SK-N-SH treated with all-trans-retinoic acid at 6 μM for 48 hours (cell line): ENCODE measurements around the gene L2HGDH.

Experiments used
- ARNTL ChIP-seq: fragments of 450-650 bp; formaldehyde crosslinking; IDR thresholded peaks from 2 replicates; pipeline ENCODE4 v1.5.0; 2020; ENCODE audit warnings: low read depth, mild to moderate bottlenecking, moderate library complexity, borderline replicate concordance
- ESRRG ChIP-seq: fragments of 250-450 bp; sonication (Bioruptor Pico); IDR thresholded peaks from 2 replicates; pipeline ENCODE4 v1.6.1; 2021; ENCODE audit warnings: mild to moderate bottlenecking
- ISL1 ChIP-seq: fragments of 250-450 bp; sonication (Bioruptor Pico); IDR thresholded peaks from 2 replicates; pipeline ENCODE4 v2.1.2; 2022; ENCODE audit warnings: mild to moderate bottlenecking, moderate library complexity
- OSR1 ChIP-seq: fragments of 250-450 bp; sonication (Bioruptor Pico); IDR thresholded peaks from 2 replicates; pipeline ENCODE4 v1.8.0; 2022; ENCODE audit warnings: moderate library complexity, mild to moderate bottlenecking, inconsistent platforms
- PPARA ChIP-seq: fragments of 250-450 bp; sonication (Bioruptor Pico); IDR thresholded peaks from 2 replicates; pipeline ENCODE4 v1.5.0; 2020; ENCODE audit warnings: mild to moderate bottlenecking, borderline replicate concordance
- RARB ChIP-seq: fragments of 250-450 bp; sonication (Bioruptor Pico); IDR thresholded peaks from 2 replicates; pipeline ENCODE4 v1.8.0; 2021; ENCODE audit warnings: mild to moderate bottlenecking, moderate library complexity
- SNAI2 ChIP-seq: fragments of 250-450 bp; sonication (Bioruptor Pico); IDR thresholded peaks from 2 replicates; pipeline ENCODE4 v1.5.0; 2020; ENCODE audit warnings: mild to moderate bottlenecking, moderate library complexity
- TCF4 ChIP-seq: fragments of 250-450 bp; sonication (Bioruptor Pico); IDR thresholded peaks from 2 replicates; pipeline ENCODE4 v1.8.0; 2021; ENCODE audit warnings: mild to moderate bottlenecking, moderate library complexity, borderline replicate concordance
- TOX ChIP-seq: fragments of 250-450 bp; sonication (Bioruptor Pico); IDR thresholded peaks from 2 replicates; pipeline ENCODE4 v1.8.0; 2021; ENCODE audit warnings: mild to moderate bottlenecking, moderate library complexity, borderline replicate concordance
- ZFP3 ChIP-seq: fragments of 250-450 bp; sonication (Bioruptor Pico); IDR thresholded peaks from 2 replicates; pipeline ENCODE4 v1.5.0; 2020; ENCODE audit warnings: mild to moderate bottlenecking, moderate library complexity
- ZNF565 ChIP-seq: fragments of 450-650 bp; formaldehyde crosslinking; conservative IDR thresholded peaks from 2 replicates; pipeline ENCODE4 v1.5.0; 2020; ENCODE audit warnings: low read depth, mild to moderate bottlenecking, moderate library complexity
- ZNF70 ChIP-seq: fragments of 450-650 bp; formaldehyde crosslinking; IDR thresholded peaks from 2 replicates; pipeline ENCODE4 v1.5.0; 2020; ENCODE audit warnings: mild to moderate bottlenecking, moderate library complexity
- ZNF8 ChIP-seq: fragments of 450-650 bp; formaldehyde crosslinking; IDR thresholded peaks from 2 replicates; pipeline ENCODE4 v1.5.0; 2020; ENCODE audit warnings: mild to moderate bottlenecking, moderate library complexity
- TF ChIP-seq, protein P1 (sequence below): fragments of 250-450 bp; sonication (Bioruptor Pico); IDR thresholded peaks from 2 replicates; pipeline ENCODE4 v1.8.0; 2020; ENCODE audit warnings: mild to moderate bottlenecking, moderate library complexity, borderline replicate concordance

DNA sequence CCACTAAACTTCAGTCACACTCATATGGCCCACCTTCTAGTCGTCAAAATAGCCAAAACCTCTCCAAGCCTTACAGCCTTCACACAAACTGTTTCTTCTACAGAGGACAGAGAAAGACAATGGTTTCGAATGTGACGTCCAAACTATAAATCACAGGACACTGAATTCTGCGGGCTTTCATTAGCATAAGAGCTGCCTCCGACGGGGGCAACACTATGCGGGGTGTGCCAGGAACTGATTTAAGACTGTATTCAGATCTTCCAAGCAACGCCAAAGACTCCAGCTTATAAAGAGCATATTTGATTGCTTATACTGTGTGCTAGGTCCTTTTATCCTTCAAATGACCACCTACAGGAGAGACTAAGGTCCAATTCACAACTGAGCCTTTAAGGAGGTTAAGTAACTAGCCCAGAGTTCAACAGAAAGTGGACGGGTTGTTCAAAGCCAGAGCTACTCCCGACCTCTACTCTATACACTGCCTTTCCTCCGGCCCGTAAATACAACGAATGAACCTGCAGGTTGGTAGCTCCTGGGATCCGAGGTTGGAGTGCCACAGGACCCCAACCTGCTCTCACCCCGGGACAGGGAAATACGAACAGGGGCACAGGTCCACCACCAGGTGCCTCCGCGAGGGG lies 575 bp downstream of the L2HGDH start:
- TF ChIP-seq ARNTL (CRISPR knock-in tag) (no peak), TOX (CRISPR knock-in tag) (no peak), TCF4 (no peak), ZNF8 (CRISPR knock-in tag) (no peak), ZFP3 (CRISPR knock-in tag) (no peak), ESRRG (CRISPR knock-in tag) (no peak), ZNF565 (no peak), PPARA (CRISPR knock-in tag) (no peak), RARB (CRISPR knock-in tag) (no peak), ISL1 (no peak), ZNF70 (CRISPR knock-in tag) (no peak), SNAI2 (no peak), OSR1 (no peak)
- TF ChIP-seq, protein P1, sequence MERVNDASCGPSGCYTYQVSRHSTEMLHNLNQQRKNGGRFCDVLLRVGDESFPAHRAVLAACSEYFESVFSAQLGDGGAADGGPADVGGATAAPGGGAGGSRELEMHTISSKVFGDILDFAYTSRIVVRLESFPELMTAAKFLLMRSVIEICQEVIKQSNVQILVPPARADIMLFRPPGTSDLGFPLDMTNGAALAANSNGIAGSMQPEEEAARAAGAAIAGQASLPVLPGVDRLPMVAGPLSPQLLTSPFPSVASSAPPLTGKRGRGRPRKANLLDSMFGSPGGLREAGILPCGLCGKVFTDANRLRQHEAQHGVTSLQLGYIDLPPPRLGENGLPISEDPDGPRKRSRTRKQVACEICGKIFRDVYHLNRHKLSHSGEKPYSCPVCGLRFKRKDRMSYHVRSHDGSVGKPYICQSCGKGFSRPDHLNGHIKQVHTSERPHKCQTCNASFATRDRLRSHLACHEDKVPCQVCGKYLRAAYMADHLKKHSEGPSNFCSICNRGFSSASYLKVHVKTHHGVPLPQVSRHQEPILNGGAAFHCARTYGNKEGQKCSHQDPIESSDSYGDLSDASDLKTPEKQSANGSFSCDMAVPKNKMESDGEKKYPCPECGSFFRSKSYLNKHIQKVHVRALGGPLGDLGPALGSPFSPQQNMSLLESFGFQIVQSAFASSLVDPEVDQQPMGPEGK (CRISPR knock-in tag): no peak
